ENCODE measurements around the gene SHB. TPM values are rescaled to one million over a fixed set of nuclear protein-coding genes. Genes with fewer than 3 reads are reported as not detected.

SHB gene
- total RNA-seq, 1 experiment from 2014 or later, result 12.2 TPM

GRCh38 chr9:38066914-38067858 is 1.8 kb downstream of the SHB start:
- peak; percentile 8 for ATAC-seq
- CTCF ChIA-PET, result interaction anchor here (0.8 to 3.7 kb wide), 12 partner anchors 10 to 317 kb away, joined by 3 to 42 read pairs (median 3); no protein-coding TSS in a partner anchor
- Mint-ChIP-seq H3K4me3 (peak overlapping the region; percentile 81), H3K9me3 (no peaks in the 10 kb centered on the region), H3K4me1 (peaks cover 60% of the 10 kb centered on the region), H3K36me3 (no peaks in the 10 kb centered on the region), H3K27ac (peak overlapping the region; percentile 68; the same call in 1 of the 2 replicates), H3K27me3 (ENCODE audit: low read depth) (peaks cover 28% of the 10 kb centered on the region)
- POLR2A ChIA-PET, result interaction anchor here (0.6 to 4.1 kb wide), 2 partner anchors 27 to 50 kb away, joined by 4 to 21 read pairs; no protein-coding TSS in a partner anchor
- TF ChIP-seq CTCF (IDR thresholded peaks at IDR 0.05) (no peak), PRDM15 (CRISPR knock-in tag; IDR thresholded peaks at IDR 0.05) (0 out of 2 replicates have a peak, but pooled peaks have one; percentile 7), NFE2L1 (CRISPR knock-in tag; IDR thresholded peaks at IDR 0.05) (no peak)
- peak; percentile 45 for DNase-seq (ENCODE audit: low spot score)

- no peaks in the 10 kb centered on the region for H3K9me3 Mint-ChIP-seq
- H3K4me1 Mint-ChIP-seq, result peaks cover 62% of the 10 kb centered on the region
- CTCF ChIA-PET, result interaction anchor here (0.6 to 1.9 kb wide), 8 partner anchors 9 to 317 kb away, joined by 3 to 6 read pairs (median 3); no protein-coding TSS in a partner anchor
- POLR2A ChIA-PET, result interaction anchor here (0.6 kb wide), 1 partner anchor 26 kb away, joined by 4 read pairs; no protein-coding TSS in a partner anchor
- H3K4me3 Mint-ChIP-seq, result peak overlapping the region; percentile 81
- ATAC-seq (no peak), DNase-seq (ENCODE audit: low spot score) (no peak)
- TF ChIP-seq ZNF532 (CRISPR knock-in tag; IDR thresholded peaks at IDR 0.05; ENCODE audit: borderline replicate concordance) (no peak), ZNF425 (CRISPR knock-in tag; conservative IDR thresholded peaks at IDR 0.05) (no peak), TEAD4 (CRISPR knock-in tag; IDR thresholded peaks at IDR 0.05) (no peak), TEAD1 (CRISPR knock-in tag; IDR thresholded peaks at IDR 0.05) (no peak)
- H3K27ac Mint-ChIP-seq, result peak overlapping the region; percentile 68; the same call in 1 of the 2 replicates
- H3K36me3 Mint-ChIP-seq, result no peaks in the 10 kb centered on the region
- peaks cover 28% of the 10 kb centered on the region for H3K27me3 Mint-ChIP-seq (ENCODE audit: low read depth)
These were observed 2.7 kb downstream of the SHB start for GRCh38 chr9:38066197-38066913.

Measured in WTC11 (cell line).